ENCODE results near the gene WBP1.

DNA sequence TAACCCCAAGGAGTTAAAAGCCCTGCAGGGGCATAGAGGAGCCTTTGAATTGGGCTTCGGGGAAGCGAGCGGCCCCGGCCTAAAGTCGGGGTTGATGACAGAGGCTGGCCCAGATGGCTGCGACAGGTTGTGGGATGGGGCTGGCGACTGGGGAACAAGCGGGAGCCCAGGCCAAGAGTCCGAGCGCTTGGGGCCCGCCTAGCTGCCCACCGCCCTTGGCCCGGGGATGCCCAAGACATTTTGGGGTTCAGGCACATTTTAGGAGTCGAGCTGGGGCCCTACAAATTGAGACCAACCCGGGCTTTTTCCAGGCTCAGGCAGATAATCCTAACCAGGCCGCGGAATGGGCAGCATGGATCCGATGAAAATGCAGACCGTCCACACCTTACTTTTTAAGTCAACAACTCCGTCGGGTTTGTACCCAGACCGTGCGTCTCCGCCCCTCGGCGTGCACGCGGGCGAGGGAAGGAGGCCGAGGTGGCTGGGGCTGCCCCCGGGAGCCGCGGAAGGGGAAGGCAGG lies 17.0 kb upstream of the WBP1 start:
- TF ChIP-seq, protein P1, sequence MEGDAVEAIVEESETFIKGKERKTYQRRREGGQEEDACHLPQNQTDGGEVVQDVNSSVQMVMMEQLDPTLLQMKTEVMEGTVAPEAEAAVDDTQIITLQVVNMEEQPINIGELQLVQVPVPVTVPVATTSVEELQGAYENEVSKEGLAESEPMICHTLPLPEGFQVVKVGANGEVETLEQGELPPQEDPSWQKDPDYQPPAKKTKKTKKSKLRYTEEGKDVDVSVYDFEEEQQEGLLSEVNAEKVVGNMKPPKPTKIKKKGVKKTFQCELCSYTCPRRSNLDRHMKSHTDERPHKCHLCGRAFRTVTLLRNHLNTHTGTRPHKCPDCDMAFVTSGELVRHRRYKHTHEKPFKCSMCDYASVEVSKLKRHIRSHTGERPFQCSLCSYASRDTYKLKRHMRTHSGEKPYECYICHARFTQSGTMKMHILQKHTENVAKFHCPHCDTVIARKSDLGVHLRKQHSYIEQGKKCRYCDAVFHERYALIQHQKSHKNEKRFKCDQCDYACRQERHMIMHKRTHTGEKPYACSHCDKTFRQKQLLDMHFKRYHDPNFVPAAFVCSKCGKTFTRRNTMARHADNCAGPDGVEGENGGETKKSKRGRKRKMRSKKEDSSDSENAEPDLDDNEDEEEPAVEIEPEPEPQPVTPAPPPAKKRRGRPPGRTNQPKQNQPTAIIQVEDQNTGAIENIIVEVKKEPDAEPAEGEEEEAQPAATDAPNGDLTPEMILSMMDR (IDR thresholded peaks at IDR 0.05): no peak
- TF ChIP-seq POLR2A (IDR thresholded peaks at IDR 0.05): no peak

Measured in Peyer's patch (tissue), 4 donors.